OCI-LY3 (cell line): ENCODE measurements around the gene MPHOSPH8.
A peak's percentile ranks its signal among the peaks of the same experiment; 100 is the strongest.

Experiments
- H2AFZ ChIP-seq: fragments of 200-600, 300-600 bp; shearing (Covaris generic); 2 replicates; pipeline ENCODE4 v1.6.0; 2014; ENCODE audit warnings: antibody characterized with exemption, low read depth, low read length
- H3K27ac ChIP-seq: fragments of 200-600, 300-600 bp; sonication (generic); 2 replicates; pipeline ENCODE4 v1.5.1; 2014; ENCODE audit warnings: mild to moderate bottlenecking, low read length, moderate library complexity, mixed read lengths
- H3K27me3 ChIP-seq: fragments of 200-600, 300-600 bp; sonication (generic); 2 replicates; pipeline ENCODE4 v1.6.1; 2014; ENCODE audit warnings: low read depth, low read length, mixed read lengths
- H3K36me3 ChIP-seq: fragments of 200-600, 300-600 bp; sonication (generic); replicated peaks from 2 replicates; pipeline ENCODE3; 2014; ENCODE audit warnings: low read depth, low read length, mixed read lengths
- H3K4me1 ChIP-seq: fragments of 300-600, 200-600 bp; sonication (generic); 2 replicates; pipeline ENCODE4 v1.6.1; 2014; ENCODE audit warnings: low read length, mixed read lengths
- H3K4me2 ChIP-seq: fragments of 200-600, 300-600 bp; sonication (generic); 2 replicates; pipeline ENCODE4 v1.6.1; 2014; ENCODE audit warnings: low read length, mixed read lengths
- H3K4me3 ChIP-seq: fragments of 300-600, 200-600 bp; sonication (generic); 2 replicates; pipeline ENCODE4 v1.5.1; 2014; ENCODE audit warnings: antibody characterized with exemption, mild to moderate bottlenecking, low read length, moderate library complexity
- H3K79me2 ChIP-seq: fragments of 300-600, 200-600 bp; shearing (Covaris generic); 2 replicates; pipeline ENCODE4 v1.6.1; 2014; ENCODE audit warnings: mild to moderate bottlenecking, low read length, mixed read lengths
- H3K9ac ChIP-seq: fragments of 300-600, 200-600 bp; shearing (Covaris generic); 2 replicates; pipeline ENCODE4 v1.6.0; 2014; ENCODE audit warnings: mild to moderate bottlenecking, low read length, moderate library complexity
- H3K9me3 ChIP-seq: fragments of 200-600, 300-600 bp; shearing (Covaris generic); 2 replicates; pipeline ENCODE4 v1.6.1; 2014; ENCODE audit warnings: low read length, mixed read lengths; ENCODE audit not compliant: insufficient read depth
- H4K20me1 ChIP-seq: fragments of 200-600, 300-600 bp; sonication (generic); 2 replicates; pipeline ENCODE4 v1.6.1; 2016; ENCODE audit warnings: low read length, mixed read lengths; ENCODE audit not compliant: insufficient read depth
- EZH2phosphoT487 ChIP-seq: fragments of 200-600 bp; shearing (Covaris generic); IDR thresholded peaks from 2 replicates; pipeline ENCODE4 v1.6.1; 2018; ENCODE audit warnings: antibody characterized with exemption, mixed run types, low read depth
- TF ChIP-seq, protein P1 (sequence below): fragments of 200-600, 300-600 bp; sonication (generic); IDR thresholded peaks from 2 replicates; pipeline ENCODE4 v1.5.1; 2014; ENCODE audit warnings: antibody characterized with exemption, low read length, low read depth

The MPHOSPH8 gene, protein sequence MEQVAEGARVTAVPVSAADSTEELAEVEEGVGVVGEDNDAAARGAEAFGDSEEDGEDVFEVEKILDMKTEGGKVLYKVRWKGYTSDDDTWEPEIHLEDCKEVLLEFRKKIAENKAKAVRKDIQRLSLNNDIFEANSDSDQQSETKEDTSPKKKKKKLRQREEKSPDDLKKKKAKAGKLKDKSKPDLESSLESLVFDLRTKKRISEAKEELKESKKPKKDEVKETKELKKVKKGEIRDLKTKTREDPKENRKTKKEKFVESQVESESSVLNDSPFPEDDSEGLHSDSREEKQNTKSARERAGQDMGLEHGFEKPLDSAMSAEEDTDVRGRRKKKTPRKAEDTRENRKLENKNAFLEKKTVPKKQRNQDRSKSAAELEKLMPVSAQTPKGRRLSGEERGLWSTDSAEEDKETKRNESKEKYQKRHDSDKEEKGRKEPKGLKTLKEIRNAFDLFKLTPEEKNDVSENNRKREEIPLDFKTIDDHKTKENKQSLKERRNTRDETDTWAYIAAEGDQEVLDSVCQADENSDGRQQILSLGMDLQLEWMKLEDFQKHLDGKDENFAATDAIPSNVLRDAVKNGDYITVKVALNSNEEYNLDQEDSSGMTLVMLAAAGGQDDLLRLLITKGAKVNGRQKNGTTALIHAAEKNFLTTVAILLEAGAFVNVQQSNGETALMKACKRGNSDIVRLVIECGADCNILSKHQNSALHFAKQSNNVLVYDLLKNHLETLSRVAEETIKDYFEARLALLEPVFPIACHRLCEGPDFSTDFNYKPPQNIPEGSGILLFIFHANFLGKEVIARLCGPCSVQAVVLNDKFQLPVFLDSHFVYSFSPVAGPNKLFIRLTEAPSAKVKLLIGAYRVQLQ

DNA sequence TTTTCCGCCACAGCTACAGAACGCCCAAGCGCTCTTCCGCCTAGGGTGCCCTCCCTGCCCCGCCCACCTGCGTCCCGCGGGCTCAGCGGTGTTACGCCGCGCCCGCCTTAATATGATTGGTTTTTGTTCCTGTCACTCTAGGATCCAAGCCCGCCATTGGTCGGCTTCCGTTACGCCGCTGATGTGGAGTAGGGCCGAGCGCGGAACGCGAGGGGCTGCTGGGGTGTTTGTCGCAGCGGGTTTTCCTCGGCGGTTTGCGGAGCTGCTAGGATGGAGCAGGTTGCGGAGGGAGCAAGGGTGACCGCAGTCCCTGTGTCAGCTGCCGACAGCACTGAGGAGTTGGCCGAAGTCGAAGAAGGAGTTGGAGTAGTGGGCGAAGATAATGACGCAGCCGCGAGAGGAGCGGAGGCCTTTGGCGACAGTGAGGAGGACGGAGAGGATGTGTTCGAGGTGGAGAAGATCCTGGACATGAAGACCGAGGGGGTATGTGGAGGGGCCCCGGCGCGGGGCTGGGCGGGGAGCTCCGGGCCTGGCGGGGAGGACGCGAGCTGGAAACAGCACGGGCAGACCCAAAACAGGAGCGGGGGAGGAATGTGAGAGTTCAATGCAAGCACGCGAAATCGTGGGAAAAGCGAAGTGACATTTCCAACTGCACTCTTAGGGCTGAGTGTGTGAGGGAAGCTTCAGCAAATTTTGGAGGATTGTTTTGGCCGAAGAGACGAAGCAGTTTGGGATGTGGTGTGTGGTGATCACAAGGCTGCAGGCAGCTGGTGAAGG, at the start of gene MPHOSPH8:
Gene MPHOSPH8, plus strand, starts transcription at position 181 of the 777 bp plus-strand sequence. Its CDS starts 90 bp downstream, at position 271.
- H3K36me3 ChIP-seq = peaks cover 31% of the 10 kb centered on the region
- peaks cover 13% of the 10 kb centered on the region for H3K4me1 ChIP-seq
- TF ChIP-seq, protein P1, sequence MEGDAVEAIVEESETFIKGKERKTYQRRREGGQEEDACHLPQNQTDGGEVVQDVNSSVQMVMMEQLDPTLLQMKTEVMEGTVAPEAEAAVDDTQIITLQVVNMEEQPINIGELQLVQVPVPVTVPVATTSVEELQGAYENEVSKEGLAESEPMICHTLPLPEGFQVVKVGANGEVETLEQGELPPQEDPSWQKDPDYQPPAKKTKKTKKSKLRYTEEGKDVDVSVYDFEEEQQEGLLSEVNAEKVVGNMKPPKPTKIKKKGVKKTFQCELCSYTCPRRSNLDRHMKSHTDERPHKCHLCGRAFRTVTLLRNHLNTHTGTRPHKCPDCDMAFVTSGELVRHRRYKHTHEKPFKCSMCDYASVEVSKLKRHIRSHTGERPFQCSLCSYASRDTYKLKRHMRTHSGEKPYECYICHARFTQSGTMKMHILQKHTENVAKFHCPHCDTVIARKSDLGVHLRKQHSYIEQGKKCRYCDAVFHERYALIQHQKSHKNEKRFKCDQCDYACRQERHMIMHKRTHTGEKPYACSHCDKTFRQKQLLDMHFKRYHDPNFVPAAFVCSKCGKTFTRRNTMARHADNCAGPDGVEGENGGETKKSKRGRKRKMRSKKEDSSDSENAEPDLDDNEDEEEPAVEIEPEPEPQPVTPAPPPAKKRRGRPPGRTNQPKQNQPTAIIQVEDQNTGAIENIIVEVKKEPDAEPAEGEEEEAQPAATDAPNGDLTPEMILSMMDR = no peak
- no peak for TF ChIP-seq EZH2phosphoT487
- H3K9me3 ChIP-seq = no peaks in the 10 kb centered on the region
- peak within 1 kb of the TSS; percentile 85 for H3K9ac ChIP-seq
- peak within 1 kb of the TSS; percentile 71 for H2AFZ ChIP-seq
- H3K79me2 ChIP-seq = peaks cover 50% of the 10 kb centered on the region
- H4K20me1 ChIP-seq = peaks cover 29% of the 10 kb centered on the region
- H3K27ac ChIP-seq = peak within 1 kb of the TSS; percentile 41
- H3K4me2 ChIP-seq = peak within 1 kb of the TSS; percentile 97
- peak within 1 kb of the TSS; percentile 97 for H3K4me3 ChIP-seq
- no peaks in the 10 kb centered on the region for H3K27me3 ChIP-seq

DNA sequence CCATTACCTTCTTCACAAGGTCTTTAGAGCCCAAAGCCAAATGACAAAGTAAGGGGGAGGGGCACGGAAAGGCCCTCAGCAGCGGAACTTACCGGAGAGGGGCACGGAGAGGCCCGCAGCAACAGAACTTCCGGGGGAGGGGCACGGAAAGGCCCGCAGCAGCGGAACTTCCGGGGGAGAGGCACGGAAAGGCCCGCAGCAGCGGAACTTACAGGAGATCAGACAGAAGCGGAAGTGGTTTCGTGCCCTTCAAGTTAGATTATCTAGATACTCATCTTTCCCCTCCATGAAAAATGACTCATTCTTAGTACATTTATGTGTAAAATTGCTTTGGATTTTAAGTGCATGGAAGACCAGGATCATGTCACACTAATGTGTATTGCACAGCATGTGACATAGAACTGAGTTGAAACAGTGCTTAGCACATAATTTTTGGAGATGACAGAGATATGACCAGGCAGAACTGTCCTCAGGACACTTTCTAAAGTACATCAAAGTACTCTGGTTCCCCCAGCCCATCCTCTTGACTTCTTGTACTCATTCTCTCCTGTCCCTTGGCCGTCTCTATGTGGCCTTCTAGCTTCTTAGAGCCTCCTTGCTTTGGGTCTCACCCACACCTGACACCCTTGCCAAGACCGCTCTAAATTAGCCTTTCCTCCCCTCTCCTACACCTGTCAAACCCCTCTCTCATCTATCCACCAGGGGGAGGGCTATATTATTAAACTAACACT, 46.4 kb upstream of the MPHOSPH8 start:
- peak overlapping the region; percentile 72 for H3K4me2 ChIP-seq
- TF ChIP-seq EZH2phosphoT487 = no peak
- TF ChIP-seq, protein P1 = no peak
- H3K36me3 ChIP-seq = no peaks in the 10 kb centered on the region
- no peaks in the 10 kb centered on the region for H3K9me3 ChIP-seq
- no peaks in the 10 kb centered on the region for H3K27me3 ChIP-seq
- peak overlapping the region; percentile 83 for H3K27ac ChIP-seq
- H3K4me1 ChIP-seq = peaks cover 17% of the 10 kb centered on the region
- H3K9ac ChIP-seq = peak overlapping the region; percentile 61
- peak overlapping the region; percentile 76 for H3K4me3 ChIP-seq
- no peaks in the 10 kb centered on the region for H4K20me1 ChIP-seq
- H2AFZ ChIP-seq = peak overlapping the region; percentile 82
- no peaks in the 10 kb centered on the region for H3K79me2 ChIP-seq

DNA sequence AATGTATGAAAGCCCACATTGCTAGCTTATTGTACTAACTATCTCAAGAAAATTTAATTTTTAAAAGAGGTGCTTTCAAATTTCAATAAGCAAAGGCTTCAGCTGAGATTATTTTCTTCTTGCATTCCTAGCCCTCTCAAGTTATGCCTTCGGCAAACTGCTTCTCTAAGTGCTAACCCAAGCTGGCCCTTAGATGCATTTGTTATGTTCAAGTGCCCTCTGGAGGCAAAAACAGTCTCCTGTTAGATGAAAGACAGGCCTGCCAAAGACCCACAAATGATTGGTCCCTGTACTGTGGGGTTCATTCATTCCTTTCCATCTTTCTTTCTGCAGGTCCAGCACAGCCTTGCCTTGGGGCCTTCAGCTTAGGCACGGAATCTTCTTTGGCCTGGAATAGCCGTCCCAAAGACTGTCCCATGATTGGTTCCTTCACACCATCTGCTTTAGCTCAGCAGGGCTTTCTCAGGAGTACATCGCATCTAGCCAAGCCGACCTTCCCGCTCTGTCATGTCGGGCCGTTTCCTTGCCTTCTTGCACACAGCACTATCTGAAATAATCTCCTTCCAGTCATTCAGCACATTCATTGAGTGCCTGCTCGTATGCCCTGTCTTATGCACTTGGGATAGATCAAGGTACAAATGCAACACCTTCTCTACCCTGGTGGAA, 45.7 kb upstream of the MPHOSPH8 start:
- Histone ChIP-seq H3K27ac (peak overlapping the region; percentile 83), H3K9ac (peak overlapping the region; percentile 61), H3K79me2 (no peaks in the 10 kb centered on the region), H2AFZ (peak overlapping the region; percentile 89), H4K20me1 (no peaks in the 10 kb centered on the region), H3K36me3 (no peaks in the 10 kb centered on the region), H3K4me3 (peak overlapping the region; percentile 76), H3K4me2 (peak overlapping the region; percentile 72), H3K9me3 (no peaks in the 10 kb centered on the region), H3K4me1 (peaks cover 24% of the 10 kb centered on the region), H3K27me3 (no peaks in the 10 kb centered on the region)
- TF ChIP-seq, protein P1 = peak; percentile 91
- TF ChIP-seq EZH2phosphoT487 = no peak
